Neural cell (in vitro differentiated cells): ENCODE results near the gene HES4.

Source experiments
- CTCF ChIP-seq: fragments of 450-650 bp; IDR thresholded peaks from 2 replicates; pipeline ENCODE4 v1.5.1; 2014; ENCODE audit warnings: antibody characterized with exemption, mild to moderate bottlenecking, moderate library complexity; ENCODE audit not compliant: poor library complexity, severe bottlenecking
- EP300 ChIP-seq: fragments of 450-650 bp; conservative IDR thresholded peaks from 2 replicates; pipeline ENCODE4 v1.6.1; 2014; ENCODE audit warnings: antibody characterized with exemption, mild to moderate bottlenecking, moderate library complexity; ENCODE audit not compliant: poor library complexity, severe bottlenecking
- EZH2 ChIP-seq: fragments of 200-600, 300-800 bp; shearing (Covaris generic), sonication (generic); IDR thresholded peaks from 2 replicates; pipeline ENCODE4 v1.6.1; 2014; ENCODE audit warnings: antibody characterized with exemption, low read length, borderline replicate concordance, mild to moderate bottlenecking; ENCODE audit not compliant: insufficient read depth, poor library complexity, severe bottlenecking
- POLR2AphosphoS5 ChIP-seq: IDR thresholded peaks from 2 replicates; pipeline ENCODE4 v1.6.1; 2012
- REST ChIP-seq: IDR thresholded peaks from 2 replicates; pipeline ENCODE4 v1.6.1; 2012; ENCODE audit warnings: borderline replicate concordance
- TAF1 ChIP-seq: IDR thresholded peaks from 2 replicates; pipeline ENCODE4 v1.6.1; 2012; ENCODE audit warnings: low read depth

DNA sequence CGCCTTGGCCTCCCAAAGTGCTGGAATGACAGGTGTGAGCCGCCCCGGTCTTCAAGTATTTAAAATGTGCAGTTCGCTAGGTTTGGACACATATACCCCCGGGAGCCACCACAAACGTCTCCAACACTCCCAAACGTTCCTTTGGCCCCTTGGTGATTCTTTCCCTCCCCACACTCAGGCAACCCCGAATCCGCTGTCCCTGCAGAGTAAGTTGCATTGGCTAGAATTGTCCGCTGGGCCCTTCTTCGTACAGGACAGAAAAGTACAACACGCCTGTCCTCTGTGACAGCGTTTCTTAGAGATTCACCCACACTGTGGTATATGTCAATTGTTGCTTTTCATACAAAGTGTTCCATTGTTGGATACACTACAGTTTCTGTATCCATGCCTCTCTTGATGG lies 14.8 kb downstream of the HES4 start:
- TF ChIP-seq EZH2 (no peak), CTCF (no peak), TAF1 (no peak), REST (no peak), POLR2AphosphoS5 (no peak), EP300 (no peak)
